Putamen (tissue), 1 donor: ENCODE results near the gene TLR4.

Experiments used
- DNase-seq: peaks from one replicate; pipeline ENCODE4 v3.0.0-alpha.2; 2016; ENCODE audit warnings: low spot score

Gene TLR4

DNA sequence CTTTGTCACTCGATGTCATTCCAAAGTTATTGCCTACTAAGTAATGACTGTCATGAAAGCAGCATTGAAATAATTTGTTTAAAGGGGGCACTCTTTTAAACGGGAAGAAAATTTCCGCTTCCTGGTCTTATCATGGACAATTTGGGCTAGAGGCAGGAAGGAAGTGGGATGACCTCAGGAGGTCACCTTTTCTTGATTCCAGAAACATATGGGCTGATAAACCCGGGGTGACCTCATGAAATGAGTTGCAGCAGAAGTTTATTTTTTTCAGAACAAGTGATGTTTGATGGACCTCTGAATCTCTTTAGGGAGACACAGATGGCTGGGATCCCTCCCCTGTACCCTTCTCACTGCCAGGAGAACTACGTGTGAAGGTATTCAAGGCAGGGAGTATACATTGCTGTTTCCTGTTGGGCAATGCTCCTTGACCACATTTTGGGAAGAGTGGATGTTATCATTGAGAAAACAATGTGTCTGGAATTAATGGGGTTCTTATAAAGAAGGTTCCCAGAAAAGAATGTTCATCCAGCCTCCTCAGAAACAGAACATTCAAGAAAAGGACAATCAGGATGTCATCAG is 11.3 kb downstream of the TLR4 start:
- no peak for DNase-seq

DNA sequence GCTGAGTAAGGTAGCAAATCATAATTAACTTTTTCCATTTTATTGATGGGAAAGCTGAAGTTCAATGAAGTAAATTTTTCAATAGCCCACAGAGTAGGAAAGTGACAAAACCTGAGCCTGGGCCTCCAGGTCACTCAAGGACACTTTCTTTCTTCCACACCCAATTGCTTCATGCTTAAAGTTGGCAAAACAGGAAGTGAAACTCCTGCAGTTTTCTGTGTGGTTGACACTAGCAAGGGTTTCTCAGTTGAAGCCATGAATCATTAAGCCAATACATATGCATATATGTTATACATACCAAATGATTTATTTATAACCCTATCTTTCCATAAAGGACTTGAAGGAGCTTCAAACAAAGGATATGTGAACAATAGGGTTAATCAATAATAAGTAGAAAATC is 13.9 kb downstream of the TLR4 start:
- DNase-seq, result no peak

DNA sequence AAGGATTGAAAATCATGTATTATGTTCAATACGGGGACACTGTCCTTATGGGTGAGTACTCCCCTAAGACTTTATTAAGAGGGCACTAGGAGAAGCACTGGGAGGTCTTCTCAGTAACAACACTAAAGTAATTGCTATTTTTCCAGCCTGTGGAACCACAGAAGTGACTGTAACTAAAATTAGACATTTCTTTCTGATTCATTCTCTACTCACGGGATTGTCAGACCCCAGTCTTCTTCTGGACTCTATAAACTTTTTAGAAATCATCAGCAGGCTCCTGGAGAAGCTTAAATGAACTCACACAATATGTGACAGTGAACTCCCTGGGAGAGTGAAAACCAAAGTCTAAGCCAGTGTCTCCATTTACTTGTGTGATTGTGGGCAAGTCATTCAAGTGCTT is 14.5 kb downstream of the TLR4 start:
- no peak for DNase-seq

DNA sequence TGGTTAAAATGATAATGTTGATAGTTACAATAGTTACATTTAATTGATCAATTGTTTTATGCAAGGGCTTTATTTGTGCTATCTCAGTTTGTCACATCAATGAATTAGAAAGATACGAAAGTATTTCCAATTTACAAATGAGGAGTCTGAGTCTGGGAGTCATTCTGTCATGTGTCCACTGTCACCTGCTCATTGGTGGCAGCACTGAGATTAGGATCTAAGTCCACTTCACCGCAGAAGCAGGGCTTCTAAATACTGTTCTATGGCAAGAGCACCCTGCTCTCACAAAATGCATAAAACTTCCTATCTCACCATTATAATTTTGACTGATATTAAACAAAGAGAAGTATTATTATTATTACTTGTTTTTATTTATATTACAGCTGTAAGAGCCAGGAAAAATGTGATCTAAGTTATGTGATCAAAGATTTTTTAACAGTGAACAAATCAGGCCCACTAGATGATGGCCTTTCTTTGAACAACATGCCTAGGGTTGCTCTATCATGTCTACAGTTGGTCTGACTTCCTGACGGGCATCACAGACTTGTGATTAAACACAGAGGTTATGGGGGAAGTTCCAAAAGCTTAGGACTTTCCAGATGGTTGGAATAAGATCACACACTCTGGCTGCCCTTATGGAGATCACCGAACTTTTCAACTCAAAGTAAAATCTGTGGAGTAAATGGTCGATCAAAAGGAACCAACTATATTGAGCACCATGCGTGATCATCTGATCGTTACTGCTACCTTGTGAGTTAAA is 15.1 kb downstream of the TLR4 start:
- no peak for DNase-seq

DNA sequence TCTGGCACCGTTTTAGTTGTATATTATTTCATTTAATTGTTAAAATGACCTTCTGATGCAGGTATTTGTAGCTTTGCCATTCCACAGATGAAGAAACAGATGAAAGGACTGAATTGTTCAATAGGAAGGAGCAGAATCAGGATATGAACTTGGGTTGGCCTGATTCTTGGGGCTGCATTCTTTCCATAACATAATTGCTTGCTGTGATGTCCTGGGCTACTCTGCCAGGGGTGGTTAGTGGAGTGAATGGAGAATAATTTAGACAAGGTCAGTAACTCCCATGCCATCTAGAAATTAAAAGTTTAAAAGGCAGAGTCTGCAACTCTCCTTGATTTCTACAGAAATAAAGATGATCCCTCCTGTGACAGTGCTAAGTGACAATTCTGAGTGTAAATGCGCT is 15.9 kb downstream of the TLR4 start:
- DNase-seq, result no peak

DNA sequence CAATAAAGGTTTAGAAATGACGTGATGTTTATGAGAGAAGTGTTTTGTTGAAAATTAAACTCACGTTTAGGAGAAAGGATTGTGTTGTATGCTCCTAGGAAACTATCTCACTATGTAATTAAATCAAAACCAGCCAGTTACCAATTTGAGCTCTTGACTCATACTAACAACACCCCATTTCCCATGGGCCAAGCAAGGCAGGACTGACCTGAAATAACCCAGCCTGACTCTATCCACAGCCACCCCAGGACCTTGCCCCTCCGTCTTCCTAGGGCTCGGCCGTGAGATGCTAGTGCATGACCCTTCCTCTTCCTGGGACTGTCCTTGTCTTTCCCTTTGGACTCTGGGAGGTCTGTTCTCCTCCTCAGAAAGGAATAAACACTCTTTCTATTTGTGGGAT is 16.4 kb downstream of the TLR4 start:
- DNase-seq, result no peak

DNA sequence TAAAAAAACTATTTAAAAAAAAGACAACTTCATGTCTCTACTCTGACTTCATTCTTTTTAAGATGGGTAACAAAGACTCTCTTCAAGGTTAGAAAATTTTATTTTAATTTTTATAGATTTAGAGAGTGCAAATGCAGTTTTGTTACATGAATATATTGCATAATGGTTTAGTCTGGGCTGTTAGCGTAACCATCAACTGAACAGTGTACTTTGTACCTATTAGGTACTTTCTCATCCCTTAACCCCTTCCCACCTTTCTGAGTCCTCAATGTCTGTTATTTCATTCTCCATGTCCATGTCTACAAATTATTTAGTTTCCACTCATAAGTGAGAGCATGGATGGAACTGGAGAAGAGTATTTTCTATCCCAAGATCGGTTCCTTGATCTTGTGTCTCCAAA is 16.8 kb downstream of the TLR4 start:
- no peak for DNase-seq

DNA sequence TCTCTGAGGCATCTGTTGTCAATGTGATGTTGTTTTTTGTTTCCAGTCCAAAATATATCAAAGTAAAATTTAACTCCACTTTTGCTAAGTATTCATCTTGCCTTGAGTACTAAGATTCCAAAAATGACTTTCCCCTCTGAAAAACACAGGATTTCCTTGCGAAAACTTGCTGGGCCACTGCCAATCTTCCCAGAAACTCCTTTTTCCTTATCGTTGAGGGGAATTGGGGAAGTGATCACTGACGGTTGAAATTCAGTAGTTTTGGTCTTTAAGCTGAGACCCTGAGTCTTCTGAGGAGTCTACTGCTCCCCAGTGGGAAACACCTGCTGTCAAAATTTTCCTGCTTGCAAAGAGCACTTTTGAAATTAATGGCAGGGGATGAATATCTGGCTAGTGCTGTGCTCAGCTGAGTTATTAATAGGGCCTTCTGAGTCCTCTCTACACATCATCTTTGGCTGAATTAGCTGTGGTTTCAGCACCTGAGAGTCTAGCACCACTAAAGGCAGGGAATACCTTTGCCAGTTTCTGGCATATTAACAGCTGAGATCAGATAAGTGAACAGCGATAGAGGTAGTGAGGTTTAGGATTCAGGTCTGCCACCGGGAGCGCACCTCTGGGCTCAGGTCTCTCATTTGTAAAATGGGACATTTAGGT is 18.0 kb downstream of the TLR4 start:
- DNase-seq, result no peak

DNA sequence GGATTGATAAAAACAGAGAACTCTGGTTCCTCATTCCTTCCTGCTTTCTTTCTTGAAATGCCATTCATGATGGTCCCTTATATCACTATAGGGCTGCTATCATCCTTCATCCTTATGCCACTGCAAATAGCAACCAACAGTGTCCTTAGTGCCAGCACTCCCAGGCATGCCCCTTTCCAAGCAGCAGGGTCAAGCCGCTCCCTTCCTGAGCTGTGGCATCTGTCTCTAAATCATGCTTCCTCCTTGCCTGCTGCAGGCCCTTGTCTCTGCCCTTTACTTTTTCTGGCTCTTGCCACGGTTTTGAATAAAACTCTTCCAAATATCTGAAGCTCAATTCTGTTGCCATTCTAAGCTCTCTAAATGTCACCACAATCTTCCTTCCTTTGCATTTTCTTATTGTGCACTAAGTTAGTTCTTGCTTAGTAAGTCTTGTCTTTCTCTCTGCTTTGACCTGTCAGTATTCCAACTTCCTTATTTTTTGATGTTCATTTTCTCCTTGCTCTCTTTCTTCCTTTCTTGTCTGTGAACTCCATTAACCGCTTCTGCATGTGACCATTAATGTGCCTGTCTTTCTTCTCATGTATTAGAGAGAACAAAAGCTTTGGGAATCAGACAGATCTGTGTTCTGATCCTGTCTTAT is 19.9 kb downstream of the TLR4 start:
- DNase-seq, result no peak

DNA sequence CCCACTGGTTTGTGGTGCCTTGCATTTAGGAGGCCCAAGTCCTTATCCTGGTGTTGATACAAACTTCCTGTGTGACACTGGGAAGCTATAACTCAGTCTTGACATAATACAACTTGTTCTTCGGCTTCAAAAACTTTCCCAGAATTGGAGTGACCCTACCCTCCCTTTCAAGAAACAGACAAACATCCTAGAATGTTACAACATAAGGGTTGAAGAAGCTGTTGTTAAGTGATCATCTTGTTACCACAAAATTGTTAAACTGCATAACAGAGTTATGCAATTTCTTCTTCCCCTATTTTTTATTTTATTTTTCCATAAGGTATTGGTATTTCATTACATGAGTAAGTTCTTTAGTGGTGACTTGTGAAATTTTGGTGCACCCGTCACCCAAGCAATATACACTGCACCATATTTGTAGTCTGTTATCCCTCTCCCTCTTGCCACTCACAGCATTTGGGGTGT is 21.3 kb downstream of the TLR4 start:
- no peak for DNase-seq

DNA sequence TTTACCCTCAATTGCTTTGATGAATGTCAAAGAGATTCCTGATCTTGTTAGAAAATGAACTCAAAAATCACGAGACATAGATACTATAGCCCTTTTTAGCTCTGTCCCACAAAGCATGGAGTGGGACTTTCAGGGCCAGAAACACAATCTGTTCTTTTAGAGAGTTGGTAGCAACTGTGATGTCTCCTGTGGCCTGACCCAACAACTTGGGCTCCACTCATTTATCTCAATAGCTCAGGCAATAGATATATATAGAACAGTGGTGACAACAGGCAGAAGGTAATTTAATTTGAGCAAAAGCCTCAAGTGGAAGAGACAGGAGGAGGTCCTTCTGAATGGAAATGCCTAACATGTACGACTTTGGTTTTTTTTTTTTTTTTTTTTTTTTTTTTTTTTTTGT is 25.2 kb downstream of the TLR4 start:
- no peak for DNase-seq

DNA sequence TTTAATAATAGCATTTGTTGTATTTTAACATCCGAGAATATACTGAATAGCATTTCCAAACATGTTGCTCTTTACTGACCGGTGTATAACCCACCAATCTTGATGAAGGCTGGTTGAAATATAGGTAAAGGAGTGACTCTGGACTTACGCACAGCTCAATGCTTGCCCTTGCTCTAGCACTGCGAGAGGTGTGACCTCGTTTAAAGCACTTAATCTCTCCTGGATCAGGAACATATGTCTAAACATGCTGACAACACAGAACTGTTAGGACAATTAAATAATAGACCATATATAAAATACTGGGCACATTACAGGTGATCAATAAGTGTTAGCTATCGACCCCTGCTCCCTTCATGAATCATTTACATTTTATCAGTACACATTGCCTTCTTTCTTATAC is 28.3 kb downstream of the TLR4 start:
- DNase-seq, result no peak

DNA sequence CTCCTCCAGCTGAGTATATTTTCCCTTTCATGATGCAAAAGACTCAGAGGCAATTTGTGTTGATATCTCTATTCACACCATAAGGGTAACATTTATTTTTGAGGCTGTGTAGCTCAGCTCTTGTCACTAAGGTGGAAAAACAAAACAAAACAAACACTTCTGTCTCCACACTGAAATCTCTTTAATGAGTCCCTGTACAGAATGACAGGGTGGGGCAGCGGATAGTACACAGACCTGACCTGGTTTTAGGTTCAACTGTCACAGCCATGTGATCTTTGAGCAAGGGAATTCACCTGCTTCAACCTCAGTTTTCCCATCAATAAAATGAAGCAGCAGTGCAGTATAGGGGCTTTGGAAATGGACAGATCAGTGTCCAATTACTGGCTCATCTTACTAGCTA is 29.3 kb downstream of the TLR4 start:
- DNase-seq, result no peak

DNA sequence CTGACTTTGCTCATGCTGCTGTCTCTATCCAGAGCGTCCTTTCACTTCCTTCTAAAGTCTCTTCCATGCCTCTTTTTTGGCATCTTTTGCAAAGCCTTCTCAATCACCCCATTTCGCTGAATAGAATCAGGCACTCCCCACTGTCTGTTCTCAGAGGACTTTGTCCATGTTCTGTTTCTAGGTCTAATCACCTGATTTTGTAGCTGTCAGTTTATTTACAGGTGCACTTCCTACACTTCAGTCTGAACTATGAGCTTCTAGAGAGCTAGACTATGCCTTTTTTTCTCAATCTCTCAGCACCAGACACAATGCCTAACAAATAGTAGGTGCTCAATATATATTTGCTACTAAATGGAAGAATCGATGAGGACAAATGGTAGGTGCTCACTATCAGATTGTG is 29.9 kb downstream of the TLR4 start:
- DNase-seq, result no peak

DNA sequence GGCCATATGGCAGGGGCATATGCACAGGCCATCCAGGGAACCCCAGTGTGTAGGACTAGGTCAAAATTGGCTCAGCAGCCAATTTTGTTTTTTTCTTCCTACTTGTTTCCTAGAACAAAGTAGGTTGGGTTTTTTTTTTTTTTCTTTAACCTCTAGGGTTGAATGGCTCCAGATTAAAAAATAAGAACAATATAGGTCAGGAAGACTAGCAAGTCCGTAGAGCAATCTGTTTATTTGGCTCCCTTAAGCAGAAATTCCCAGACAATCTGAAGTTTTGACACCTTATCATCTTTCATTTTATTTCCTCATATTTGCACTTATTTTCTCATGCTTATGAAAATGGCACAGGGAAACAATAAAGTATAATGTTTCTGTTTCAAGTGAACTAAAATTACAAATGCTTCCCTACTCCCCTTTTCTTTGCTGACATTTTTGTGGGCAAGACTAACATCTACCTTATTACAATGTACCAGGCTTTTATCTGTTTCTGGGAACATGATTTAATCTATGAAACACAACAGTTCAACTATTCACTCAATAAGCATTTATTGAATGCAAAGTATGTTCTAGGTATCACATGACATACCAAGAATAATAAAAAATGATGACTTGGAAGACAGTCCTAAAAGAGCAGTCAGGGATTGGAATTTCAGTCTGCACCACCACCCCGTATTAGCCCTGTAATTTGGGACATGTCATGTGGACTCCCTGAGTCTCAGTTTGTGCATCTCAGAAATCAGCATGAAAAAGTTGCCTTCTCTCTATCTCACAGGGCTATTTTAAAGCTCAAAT is 30.5 kb downstream of the TLR4 start:
- DNase-seq, result no peak

DNA sequence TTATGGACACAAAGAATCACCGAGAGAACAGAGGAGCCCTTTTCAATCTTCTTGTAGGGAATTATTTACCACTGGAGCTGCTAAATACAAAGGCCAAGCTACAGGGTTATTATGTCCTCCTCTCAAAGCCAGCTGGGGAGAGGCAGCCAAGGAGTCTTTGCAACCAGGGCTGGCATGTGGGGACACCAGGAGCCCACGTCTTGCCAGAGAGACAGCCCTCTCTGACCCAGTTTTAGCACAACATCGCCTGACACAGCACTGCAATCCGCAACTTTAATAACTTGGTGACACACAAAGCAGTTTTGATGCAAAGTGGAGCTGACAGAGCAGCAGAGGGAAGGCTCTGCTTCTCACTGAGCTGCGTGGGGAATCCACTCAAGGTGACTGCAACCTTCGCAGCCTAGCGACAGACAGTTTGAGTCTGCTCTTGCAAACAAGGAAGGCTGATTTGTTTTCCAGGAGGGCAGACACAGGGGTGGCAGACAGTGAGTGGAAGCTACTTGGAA is 33.6 kb downstream of the TLR4 start:
- peak; percentile 86 for DNase-seq

DNA sequence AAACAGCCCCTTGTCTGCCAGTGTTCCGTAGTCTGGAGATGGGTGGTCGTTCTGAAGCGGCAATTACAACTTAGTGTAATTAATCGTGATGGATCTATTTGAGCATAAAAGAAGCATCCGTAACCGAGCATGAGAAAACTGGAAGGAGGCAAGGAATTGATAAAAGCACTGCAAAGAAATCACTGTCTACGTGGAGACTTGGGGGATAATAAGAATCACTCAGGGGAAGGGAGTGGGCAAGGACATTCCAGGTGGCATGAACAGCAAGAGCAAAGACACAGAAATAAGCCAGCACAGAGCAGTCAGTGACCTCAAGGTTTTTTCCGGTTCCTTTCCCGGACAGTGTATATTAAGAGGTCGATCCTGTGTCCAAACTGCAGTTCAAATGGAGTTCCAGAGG is 35.0 kb downstream of the TLR4 start:
- DNase-seq, result no peak

DNA sequence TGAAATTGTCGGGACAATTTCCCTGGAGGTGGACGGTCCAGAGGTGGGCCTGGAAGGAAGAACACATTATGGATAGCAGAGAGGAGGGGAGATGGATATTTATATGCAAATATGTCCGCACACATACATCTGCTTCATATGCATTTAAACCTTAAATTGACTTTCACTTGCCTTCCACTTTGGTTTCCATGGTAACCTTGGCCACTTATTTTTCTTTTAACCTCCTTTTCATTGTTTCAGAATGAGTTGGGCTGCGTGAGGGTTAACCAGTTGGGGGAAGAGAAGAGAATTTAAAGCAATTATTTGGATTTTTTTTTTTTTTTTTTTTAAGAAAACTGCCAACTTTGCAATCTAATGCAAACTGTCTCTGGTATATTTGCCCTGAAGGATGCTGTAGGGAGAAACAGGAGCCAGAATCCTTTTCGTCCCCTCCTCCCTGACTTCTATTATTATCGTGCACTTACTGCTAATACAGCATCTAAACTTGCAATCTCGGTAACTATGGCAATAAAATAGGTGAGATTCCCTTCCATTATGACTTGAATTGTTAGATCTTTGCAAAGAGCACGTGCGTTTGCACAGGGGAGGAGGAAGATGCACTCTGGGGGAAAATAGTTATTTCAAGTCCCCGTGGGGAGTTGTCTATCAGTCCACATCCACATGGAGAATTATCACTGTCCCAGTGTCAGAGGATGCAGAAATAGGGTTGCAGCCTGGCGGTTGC is 35.6 kb downstream of the TLR4 start:
- peak; percentile 61 for DNase-seq

DNA sequence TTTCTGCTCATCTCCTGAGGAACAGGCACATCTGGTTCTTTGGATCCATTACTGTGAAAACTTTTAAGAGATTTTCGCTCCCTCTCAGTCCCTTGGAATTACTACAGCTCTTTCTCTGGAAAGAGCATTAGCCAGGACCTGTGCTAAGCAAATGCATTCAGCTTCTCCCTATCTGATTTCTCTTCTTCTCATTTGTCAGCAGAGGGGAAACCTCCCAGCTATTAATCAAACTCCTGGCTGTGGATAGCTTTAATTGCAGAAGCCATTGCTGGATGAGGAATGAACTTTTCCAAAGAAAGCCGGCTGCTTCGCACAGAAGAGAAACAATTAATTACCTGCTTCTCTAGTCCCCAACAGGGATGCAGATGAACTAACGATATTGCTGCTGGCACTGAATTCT is 37.9 kb downstream of the TLR4 start:
- no peak for DNase-seq

DNA sequence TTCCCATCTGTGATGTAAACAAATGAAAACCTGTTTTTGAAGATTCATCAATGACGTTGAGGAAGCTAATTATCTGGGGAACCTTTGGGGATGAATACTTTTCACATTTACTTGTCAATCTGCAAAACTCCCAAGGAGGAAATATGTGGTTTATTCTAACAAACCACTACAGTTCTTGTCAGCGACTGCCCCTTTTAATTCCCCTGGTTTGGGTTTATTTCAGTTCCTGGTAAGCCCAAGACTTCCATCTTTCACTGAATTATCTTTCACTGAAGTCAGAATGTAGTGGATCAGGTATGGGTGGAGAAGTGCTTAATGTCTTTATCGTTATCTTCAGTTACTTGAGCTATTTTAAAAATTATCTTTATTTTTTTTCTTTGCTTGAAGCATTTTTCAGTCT is 40.2 kb downstream of the TLR4 start:
- no peak for DNase-seq

DNA sequence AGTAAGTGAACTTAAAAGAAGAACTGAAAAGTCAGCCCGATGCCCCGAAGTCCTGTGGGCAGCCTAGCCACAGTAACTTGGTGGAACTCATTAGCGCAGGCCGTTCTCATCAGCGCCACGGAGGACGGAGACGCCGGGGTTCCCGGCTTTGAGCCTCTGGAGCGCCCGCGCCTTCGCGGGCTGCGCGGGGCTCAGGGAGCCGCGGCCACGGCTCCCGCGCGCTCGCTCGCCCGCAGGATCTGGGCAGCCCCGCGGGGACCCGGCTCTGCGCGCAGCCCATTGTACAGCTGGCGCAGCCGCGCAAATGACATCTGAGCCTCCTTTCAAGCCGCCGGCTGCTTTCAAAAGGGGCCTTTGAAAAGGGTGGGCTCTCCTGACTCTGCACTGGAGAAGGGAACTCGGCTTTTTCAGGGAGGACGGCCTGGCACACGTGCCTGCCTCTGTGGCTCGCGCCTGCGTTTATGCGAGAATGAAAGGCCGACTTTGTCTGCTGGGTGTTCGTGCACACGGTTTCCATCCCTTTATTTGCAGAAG is 40.7 kb downstream of the TLR4 start:
- DNase-seq, result peak; percentile 60
